ENCODE measurements around the gene CCDC15.
A peak's percentile ranks its signal among the peaks of the same experiment; 100 is the strongest.
"Not testable (repeated sequence)": the region's sequence is repeated elsewhere in the genome, so short reads cannot be mapped to it uniquely, and the experiment has no call there.

Gene CCDC15

GRCh38 chr11:125001079-125001778, 47.2 kb downstream of the CCDC15 start:
- DNase-seq (ENCODE audit: low spot score) = no peak

GRCh38 chr11:125001849-125002248, 47.8 kb downstream of the CCDC15 start:
- DNase-seq (ENCODE audit: low spot score) = no peak

GRCh38 chr11:125005491-125005890, 51.5 kb downstream of the CCDC15 start:
- DNase-seq (ENCODE audit: low spot score) = no peak

- no peak for DNase-seq (ENCODE audit: low spot score)
These were observed 62.4 kb downstream of the CCDC15 start for GRCh38 chr11:125016413-125016812.

GRCh38 chr11:125020342-125020741, 66.3 kb downstream of the CCDC15 start:
- DNase-seq (ENCODE audit: low spot score) = no peak

GRCh38 chr11:125022551-125022950, 68.5 kb downstream of the CCDC15 start:
- DNase-seq (ENCODE audit: low spot score) = no peak

GRCh38 chr11:125025968-125026367, 72.0 kb downstream of the CCDC15 start:
- no peak for DNase-seq (ENCODE audit: low spot score)

GRCh38 chr11:125029431-125029830, 75.4 kb downstream of the CCDC15 start:
- not testable (repeated sequence) for DNase-seq (ENCODE audit: low spot score)

- DNase-seq (ENCODE audit: low spot score) = no peak
These were observed 82.9 kb downstream of the CCDC15 start for GRCh38 chr11:125036933-125037332.

GRCh38 chr11:125049164-125049792, 95.3 kb downstream of the CCDC15 start:
- no peak for DNase-seq (ENCODE audit: low spot score)

- no peak for DNase-seq (ENCODE audit: low spot score)
These were observed 98.0 kb downstream of the CCDC15 start for GRCh38 chr11:125052047-125052446.

- no peak for DNase-seq (ENCODE audit: low spot score)
These were observed 99.2 kb downstream of the CCDC15 start for GRCh38 chr11:125053167-125053566.

- no peak for DNase-seq (ENCODE audit: low spot score)
These were observed 101.2 kb downstream of the CCDC15 start for GRCh38 chr11:125055107-125055715.

GRCh38 chr11:125056111-125056510, 102.1 kb downstream of the CCDC15 start:
- not testable (repeated sequence) for DNase-seq (ENCODE audit: low spot score)

GRCh38 chr11:125056931-125057692, 103.1 kb downstream of the CCDC15 start:
- DNase-seq (ENCODE audit: low spot score) = no peak

- DNase-seq (ENCODE audit: low spot score) = no peak
These were observed 103.7 kb downstream of the CCDC15 start for GRCh38 chr11:125057693-125058016.

GRCh38 chr11:125061281-125061680, 107.3 kb downstream of the CCDC15 start:
- DNase-seq (ENCODE audit: low spot score) = no peak

GRCh38 chr11:125062218-125062930, 108.4 kb downstream of the CCDC15 start:
- no peak for DNase-seq (ENCODE audit: low spot score)

- peak; percentile 27 for DNase-seq (ENCODE audit: low spot score)
These were observed 109.0 kb downstream of the CCDC15 start, which contains the start of gene SLC37A2 for GRCh38 chr11:125062931-125063428. SLC37A2 (plus strand) TSS chr11:125063305; CDS start chr11:125063368, 63 bp downstream.

- DNase-seq (ENCODE audit: low spot score) = no peak
These were observed 109.5 kb downstream of the CCDC15 start for GRCh38 chr11:125063429-125064043.

- DNase-seq (ENCODE audit: low spot score) = no peak
These were observed 110.1 kb downstream of the CCDC15 start for GRCh38 chr11:125064070-125064469.

Measured in putamen (tissue), 1 donor.